ENCODE results near the gene GYG1. TPM values are rescaled to one million over a fixed set of nuclear protein-coding genes. Genes with fewer than 3 reads are reported as not detected.

Gene GYG1
- total RNA-seq, 3 donors from 2014 or later = 22.5 to 26.1 (median 22.9) TPM

- Mint-ChIP-seq H3K4me3 (no peak overlapping the region), H3K36me3 (ENCODE audit: insufficient read depth) (peaks cover 32% of the 10 kb centered on the region), H3K4me1 (ENCODE audit: low read depth) (peaks cover 30% of the 10 kb centered on the region), H3K9me3 (no peaks in the 10 kb centered on the region), H3K27me3 (ENCODE audit: low read depth) (no peaks in the 10 kb centered on the region)
- ATAC-seq (no peak), DNase-seq (no peak)
These were observed 8.5 kb downstream of the GYG1 start for GRCh38 chr3:148999806-149000205.

GRCh38 chr3:149000206-149000745, 8.9 kb downstream of the GYG1 start:
- ATAC-seq (no peak), DNase-seq (no peak)
- H3K9me3 Mint-ChIP-seq = no peaks in the 10 kb centered on the region
- peaks cover 32% of the 10 kb centered on the region for H3K36me3 Mint-ChIP-seq (ENCODE audit: insufficient read depth)
- H3K27me3 Mint-ChIP-seq (ENCODE audit: low read depth) = no peaks in the 10 kb centered on the region
- H3K4me3 Mint-ChIP-seq = no peak overlapping the region
- peaks cover 30% of the 10 kb centered on the region for H3K4me1 Mint-ChIP-seq (ENCODE audit: low read depth)

- ATAC-seq (no peak), DNase-seq (no peak)
- Mint-ChIP-seq H3K4me3 (no peak overlapping the region), H3K36me3 (ENCODE audit: insufficient read depth) (peaks cover 27% of the 10 kb centered on the region), H3K4me1 (ENCODE audit: low read depth) (peaks cover 30% of the 10 kb centered on the region), H3K27me3 (ENCODE audit: low read depth) (no peaks in the 10 kb centered on the region), H3K9me3 (no peaks in the 10 kb centered on the region)
These were observed 10.4 kb downstream of the GYG1 start for GRCh38 chr3:149001727-149002126.

GRCh38 chr3:149003653-149004305, 12.4 kb downstream of the GYG1 start:
- peaks cover 27% of the 10 kb centered on the region for H3K4me1 Mint-ChIP-seq (ENCODE audit: low read depth)
- H3K9me3 Mint-ChIP-seq = no peaks in the 10 kb centered on the region
- H3K36me3 Mint-ChIP-seq (ENCODE audit: insufficient read depth) = peaks cover 37% of the 10 kb centered on the region
- no peak overlapping the region for H3K4me3 Mint-ChIP-seq
- ATAC-seq (peak in 1 of 2 donors; percentile 32), DNase-seq (no peak)
- no peaks in the 10 kb centered on the region for H3K27me3 Mint-ChIP-seq (ENCODE audit: low read depth)

GRCh38 chr3:149004622-149005021, 13.3 kb downstream of the GYG1 start:
- Mint-ChIP-seq H3K27me3 (ENCODE audit: low read depth) (no peaks in the 10 kb centered on the region), H3K36me3 (ENCODE audit: insufficient read depth) (peaks cover 40% of the 10 kb centered on the region), H3K4me1 (ENCODE audit: low read depth) (peaks cover 25% of the 10 kb centered on the region), H3K9me3 (no peaks in the 10 kb centered on the region), H3K4me3 (no peak overlapping the region)
- no peak for DNase-seq
- no peak for ATAC-seq

GRCh38 chr3:149005416-149005815, 14.1 kb downstream of the GYG1 start:
- Mint-ChIP-seq H3K4me1 (ENCODE audit: low read depth) (peaks cover 25% of the 10 kb centered on the region), H3K27me3 (ENCODE audit: low read depth) (no peaks in the 10 kb centered on the region), H3K36me3 (ENCODE audit: insufficient read depth) (peaks cover 39% of the 10 kb centered on the region), H3K4me3 (no peak overlapping the region), H3K9me3 (no peaks in the 10 kb centered on the region)
- DNase-seq = no peak
- no peak for ATAC-seq

GRCh38 chr3:149007567-149008257, 16.4 kb downstream of the GYG1 start:
- Mint-ChIP-seq H3K9me3 (no peaks in the 10 kb centered on the region), H3K27me3 (ENCODE audit: low read depth) (no peaks in the 10 kb centered on the region), H3K36me3 (ENCODE audit: insufficient read depth) (peaks cover 43% of the 10 kb centered on the region), H3K4me3 (no peak overlapping the region), H3K4me1 (ENCODE audit: low read depth) (peaks cover 28% of the 10 kb centered on the region)
- no peak for DNase-seq
- ATAC-seq = no peak

- no peaks in the 10 kb centered on the region for H3K9me3 Mint-ChIP-seq
- no peak for DNase-seq
- peaks cover 50% of the 10 kb centered on the region for H3K36me3 Mint-ChIP-seq (ENCODE audit: insufficient read depth)
- H3K4me3 Mint-ChIP-seq = no peak overlapping the region
- H3K4me1 Mint-ChIP-seq (ENCODE audit: low read depth) = peaks cover 25% of the 10 kb centered on the region
- no peaks in the 10 kb centered on the region for H3K27me3 Mint-ChIP-seq (ENCODE audit: low read depth)
- peak; percentile 74 to 97 for ATAC-seq
These were observed 18.4 kb downstream of the GYG1 start for GRCh38 chr3:149009732-149010131.

- H3K27me3 Mint-ChIP-seq (ENCODE audit: low read depth) = no peaks in the 10 kb centered on the region
- H3K36me3 Mint-ChIP-seq (ENCODE audit: insufficient read depth) = peaks cover 56% of the 10 kb centered on the region
- peaks cover 28% of the 10 kb centered on the region for H3K4me1 Mint-ChIP-seq (ENCODE audit: low read depth)
- no peak for ATAC-seq
- H3K4me3 Mint-ChIP-seq = no peak overlapping the region
- no peak for DNase-seq
- no peaks in the 10 kb centered on the region for H3K9me3 Mint-ChIP-seq
These were observed 19.2 kb downstream of the GYG1 start for GRCh38 chr3:149010504-149010951.

- Mint-ChIP-seq H3K4me1 (ENCODE audit: low read depth) (peaks cover 32% of the 10 kb centered on the region), H3K36me3 (ENCODE audit: insufficient read depth) (peaks cover 56% of the 10 kb centered on the region), H3K27me3 (ENCODE audit: low read depth) (no peaks in the 10 kb centered on the region), H3K4me3 (no peak overlapping the region), H3K9me3 (no peaks in the 10 kb centered on the region)
- DNase-seq = no peak
- ATAC-seq = no peak
These were observed 19.6 kb downstream of the GYG1 start for GRCh38 chr3:149010966-149011365.

- H3K9me3 Mint-ChIP-seq = no peaks in the 10 kb centered on the region
- no peak overlapping the region for H3K4me3 Mint-ChIP-seq
- no peaks in the 10 kb centered on the region for H3K27me3 Mint-ChIP-seq (ENCODE audit: low read depth)
- peaks cover 60% of the 10 kb centered on the region for H3K36me3 Mint-ChIP-seq (ENCODE audit: insufficient read depth)
- no peak for ATAC-seq
- peaks cover 36% of the 10 kb centered on the region for H3K4me1 Mint-ChIP-seq (ENCODE audit: low read depth)
- no peak for DNase-seq
These were observed 20.3 kb downstream of the GYG1 start for GRCh38 chr3:149011676-149012075.

GRCh38 chr3:149013726-149014125, 22.4 kb downstream of the GYG1 start:
- no peak for DNase-seq
- peaks cover 47% of the 10 kb centered on the region for H3K36me3 Mint-ChIP-seq (ENCODE audit: insufficient read depth)
- H3K4me1 Mint-ChIP-seq (ENCODE audit: low read depth) = peaks cover 38% of the 10 kb centered on the region
- no peaks in the 10 kb centered on the region for H3K27me3 Mint-ChIP-seq (ENCODE audit: low read depth)
- no peak for ATAC-seq
- no peaks in the 10 kb centered on the region for H3K9me3 Mint-ChIP-seq
- H3K4me3 Mint-ChIP-seq = no peak overlapping the region

- no peak for DNase-seq
- no peaks in the 10 kb centered on the region for H3K27me3 Mint-ChIP-seq (ENCODE audit: low read depth)
- no peak overlapping the region for H3K4me3 Mint-ChIP-seq
- H3K9me3 Mint-ChIP-seq = no peaks in the 10 kb centered on the region
- H3K4me1 Mint-ChIP-seq (ENCODE audit: low read depth) = peaks cover 39% of the 10 kb centered on the region
- ATAC-seq = no peak
- peaks cover 47% of the 10 kb centered on the region for H3K36me3 Mint-ChIP-seq (ENCODE audit: insufficient read depth)
These were observed 24.1 kb downstream of the GYG1 start for GRCh38 chr3:149015393-149015792.

- ATAC-seq (no peak), DNase-seq (no peak)
- Mint-ChIP-seq H3K4me1 (ENCODE audit: low read depth) (peaks cover 42% of the 10 kb centered on the region), H3K27me3 (ENCODE audit: low read depth) (no peaks in the 10 kb centered on the region), H3K4me3 (no peak overlapping the region), H3K9me3 (no peaks in the 10 kb centered on the region), H3K36me3 (ENCODE audit: insufficient read depth) (peaks cover 40% of the 10 kb centered on the region)
These were observed 24.9 kb downstream of the GYG1 start for GRCh38 chr3:149016242-149016641.

Data from activated T-cell treated with anti-CD3 and anti-CD28 coated beads, Interleukin-2, amount 50 U/mL, for 4 hours (primary cell).